Measurements from ENCODE around the gene PSMA4. TPM values are rescaled to one million over a fixed set of nuclear protein-coding genes. Genes with fewer than 3 reads are reported as not detected.

PSMA4 gene
- total and polyA plus RNA-seq, 11 donors: 97.2 to 228 (median 117) TPM

Other genes with a start within 250 kb of the PSMA4 start
- 10 to 100 TPM; 20.8 to 34.4 (median 27.8) TPM for gene SKIC8, start 240.8 kb upstream of the PSMA4 start, total RNA-seq
- 10 to 100 TPM; 28.2 to 50.2 TPM for gene SKIC8, start 240.8 kb upstream of the PSMA4 start, polyA plus RNA-seq
- under 1 TPM in 1 of 9 donors, not detected in 8; 0.46 TPM for gene CRABP1, start 200.1 kb upstream of the PSMA4 start, total RNA-seq
- gene CRABP1, start 200.1 kb upstream of the PSMA4 start, polyA plus RNA-seq: not detected
- 10 to 100 TPM; 12.9 to 50.0 (median 30.0) TPM for gene IREB2, start 102.2 kb upstream of the PSMA4 start, total RNA-seq
- gene IREB2, start 102.2 kb upstream of the PSMA4 start, polyA plus RNA-seq: 10 to 100 TPM in 1 of 2 donors, 1 to 10 TPM in 1; 6.3 to 13.3 TPM
- gene HYKK, start 32.9 kb upstream of the PSMA4 start, total RNA-seq: 1 to 10 TPM; 4.1 to 8.7 (median 6.8) TPM
- gene HYKK, start 32.9 kb upstream of the PSMA4 start, polyA plus RNA-seq: 1 to 10 TPM; 2.6 to 3.3 TPM
- gene CHRNA5, start 25.1 kb downstream of the PSMA4 start, total RNA-seq: 1 to 10 TPM in 7 of 9 donors, under 1 TPM in 2; 0.64 to 4.0 (median 1.5) TPM
- 1 to 10 TPM; 1.0 to 1.5 TPM for gene CHRNA5, start 25.1 kb downstream of the PSMA4 start, polyA plus RNA-seq
- gene CHRNA3, start 80.6 kb downstream of the PSMA4 start, total RNA-seq: 1 to 10 TPM in 2 of 9 donors, under 1 TPM in 4, not detected in 3; 0.07 to 6.9 (median 0.32) TPM
- gene CHRNA3, start 80.6 kb downstream of the PSMA4 start, polyA plus RNA-seq: under 1 TPM in 1 of 2 donors, not detected in 1; 0.06 TPM
- gene CHRNB4, start 100.8 kb downstream of the PSMA4 start, total RNA-seq: under 1 TPM in 1 of 9 donors, not detected in 8; 0.21 TPM
- not detected for gene CHRNB4, start 100.8 kb downstream of the PSMA4 start, polyA plus RNA-seq

Data from heart left ventricle (tissue), 11 donors.